Esophagus (tissue), 2 donors: ENCODE measurements around the gene MEMO1. TPM values are rescaled to one million over a fixed set of nuclear protein-coding genes. Genes with fewer than 3 reads are reported as not detected.
"Not testable (repeated sequence)": the region's sequence is repeated elsewhere in the genome, so short reads cannot be mapped to it uniquely, and the experiment has no call there.

Experiments
- H3K27ac ChIP-seq, 2 donors: one replicate each; pipeline ENCODE4 v1.5.1; 2013; ENCODE audit warnings: low read depth in 2 of 2, mild to moderate bottlenecking in 2 of 2, inconsistent platforms in 1 of 2, low read length in 1 of 2, moderate library complexity in 1 of 2
- H3K27me3 ChIP-seq, 2 donors: one replicate each; pipeline ENCODE4 v1.6.1; 2013; ENCODE audit warnings: low read length in 2 of 2, control low read depth in 1 of 2, mild to moderate bottlenecking in 1 of 2; ENCODE audit not compliant: insufficient read depth in 2 of 2, control insufficient read depth in 1 of 2
- H3K36me3 ChIP-seq, 2 donors: one replicate each; pipeline ENCODE4 v1.6.1; 2013; ENCODE audit warnings: low read length in 1 of 2; ENCODE audit not compliant: control insufficient read depth in 2 of 2, insufficient read depth in 2 of 2
- H3K4me1 ChIP-seq, 2 donors: one replicate each; pipeline ENCODE4 v1.6.1; 2013; ENCODE audit warnings: low read length in 1 of 2; ENCODE audit not compliant: control insufficient read depth in 2 of 2, insufficient read depth in 2 of 2
- H3K4me3 ChIP-seq, 2 donors: one replicate each; pipeline ENCODE4 v1.5.1; 2013; ENCODE audit warnings: low read length in 2 of 2, mild to moderate bottlenecking in 2 of 2, low read depth in 1 of 2, moderate library complexity in 1 of 2
- H3K9me3 ChIP-seq, 2 donors: one replicate each; pipeline ENCODE4 v1.6.1; 2013; ENCODE audit warnings: mild to moderate bottlenecking in 2 of 2, low read depth in 1 of 2, low read length in 1 of 2, moderate library complexity in 1 of 2; ENCODE audit not compliant: control insufficient read depth in 2 of 2, insufficient read depth in 1 of 2
- WGBS, 2 donors: extraction: QIAGEN DNeasy Blood & Tissue Kit; methylation state at CpG; one replicate each; pipeline ENCODE4 v1.1.7; 2013; 5-methylcytosine and 5-hydroxymethylcytosine counted together
- polyA plus RNA-seq, 2 donors: library from polyadenylated mRNA; stranded (reverse); fragments of 200-250 nt; gene quantifications; one replicate each; pipeline ENCODE4 v1.2.3, GENCODE V29; 2013
- donor health status: healthy with polysubstance abuse.
- donor health status: Bipolar disorder and iron deficiency.

The MEMO1 gene
- polyA plus RNA-seq, 2 donors, result 50.5 to 73.8 TPM

- no peaks in the 10 kb centered on the region for H3K4me1 ChIP-seq
- no peaks in the 10 kb centered on the region for H3K27me3 ChIP-seq
- H3K27ac ChIP-seq, result no peak overlapping the region
- WGBS, 2 donors, result 90 to 91% methylated on average over 5 of the region's 5 CpGs
- no peaks in the 10 kb centered on the region for H3K9me3 ChIP-seq
- no peak overlapping the region for H3K4me3 ChIP-seq
- no peaks in the 10 kb centered on the region for H3K36me3 ChIP-seq
Observed at GRCh38 chr2:31983762-31984467, 26.9 kb downstream of the MEMO1 start.

- Histone ChIP-seq H3K4me3 (no peak overlapping the region), H3K27me3 (no peaks in the 10 kb centered on the region), H3K4me1 (no peaks in the 10 kb centered on the region), H3K9me3 (no peaks in the 10 kb centered on the region), H3K27ac (no peak overlapping the region), H3K36me3 (no peaks in the 10 kb centered on the region)
- 60 to 64% methylated on average over 6 of the region's 6 CpGs for WGBS, 2 donors
Observed at GRCh38 chr2:31980674-31981356, 30.0 kb downstream of the MEMO1 start.

DNA sequence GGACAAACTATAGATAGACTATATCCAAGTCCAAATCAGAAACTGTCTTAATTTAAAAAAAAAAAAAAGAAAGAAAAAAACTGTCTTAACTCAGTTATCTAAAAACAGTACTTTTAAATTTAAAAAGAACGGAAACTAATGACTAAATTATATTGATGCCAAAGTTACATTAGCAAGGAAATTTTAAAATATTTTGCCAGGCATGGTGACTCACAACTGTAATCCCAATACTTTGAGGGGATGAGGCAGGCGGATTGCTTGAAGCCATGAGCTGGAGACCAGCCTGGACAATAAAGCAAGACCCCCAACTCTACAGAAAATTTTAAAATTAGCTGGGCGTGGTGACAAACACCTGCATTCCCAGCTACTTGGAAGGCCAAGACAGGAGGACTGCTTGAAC, 30.9 kb downstream of the MEMO1 start:
- Histone ChIP-seq H3K9me3 (no peaks in the 10 kb centered on the region), H3K27me3 (no peaks in the 10 kb centered on the region), H3K4me3 (no peak overlapping the region), H3K27ac (no peak overlapping the region), H3K36me3 (no peaks in the 10 kb centered on the region), H3K4me1 (no peaks in the 10 kb centered on the region)
- 58 to 84% methylated on average over 3 of the region's 3 CpGs for WGBS, 2 donors

GRCh38 chr2:31979018-31979417, 31.8 kb downstream of the MEMO1 start:
- Histone ChIP-seq H3K4me3 (no peak overlapping the region), H3K36me3 (no peaks in the 10 kb centered on the region), H3K9me3 (no peaks in the 10 kb centered on the region), H3K27me3 (no peaks in the 10 kb centered on the region), H3K4me1 (no peaks in the 10 kb centered on the region), H3K27ac (no peak overlapping the region)
- WGBS, 2 donors, result 93 to 96% methylated on average over 3 of the region's 3 CpGs

- H3K27ac ChIP-seq, result no peak overlapping the region
- H3K36me3 ChIP-seq, result no peaks in the 10 kb centered on the region
- no peaks in the 10 kb centered on the region for H3K27me3 ChIP-seq
- H3K9me3 ChIP-seq, result no peaks in the 10 kb centered on the region
- 99 to 100% methylated on average over 6 of the region's 6 CpGs for WGBS, 2 donors
- H3K4me3 ChIP-seq, result no peak overlapping the region
- no peaks in the 10 kb centered on the region for H3K4me1 ChIP-seq
Observed at GRCh38 chr2:31978436-31978835, 32.4 kb downstream of the MEMO1 start.

DNA sequence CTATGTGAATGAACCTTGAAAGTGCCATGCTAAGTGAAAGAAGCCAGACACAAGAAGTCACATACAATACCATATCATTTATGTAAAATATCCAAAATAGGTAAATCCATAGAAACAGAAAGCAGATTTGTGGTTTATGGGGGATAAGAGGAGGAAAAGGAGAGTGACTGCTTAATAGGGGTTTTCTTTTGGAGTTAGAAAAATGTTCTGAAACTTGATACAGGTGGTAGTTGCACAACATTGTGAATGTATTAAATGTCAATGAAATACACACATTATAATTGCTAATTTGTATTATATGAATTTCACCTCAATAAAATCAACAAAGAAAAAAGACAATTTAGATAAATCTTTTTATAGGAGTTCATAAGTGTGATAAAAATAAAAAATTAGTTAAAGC, 37.1 kb downstream of the MEMO1 start:
- Histone ChIP-seq H3K27me3 (no peaks in the 10 kb centered on the region), H3K27ac (no peak overlapping the region), H3K4me1 (no peaks in the 10 kb centered on the region), H3K36me3 (no peaks in the 10 kb centered on the region), H3K9me3 (no peaks in the 10 kb centered on the region), H3K4me3 (no peak overlapping the region)

GRCh38 chr2:31972059-31972458, 38.7 kb downstream of the MEMO1 start:
- no peaks in the 10 kb centered on the region for H3K9me3 ChIP-seq
- no peak overlapping the region for H3K27ac ChIP-seq
- H3K4me3 ChIP-seq, result no peak overlapping the region
- H3K27me3 ChIP-seq, result no peaks in the 10 kb centered on the region
- 90 to 95% methylated on average over 2 of the region's 2 CpGs for WGBS, 2 donors
- H3K4me1 ChIP-seq, result no peaks in the 10 kb centered on the region
- H3K36me3 ChIP-seq, result no peaks in the 10 kb centered on the region

DNA sequence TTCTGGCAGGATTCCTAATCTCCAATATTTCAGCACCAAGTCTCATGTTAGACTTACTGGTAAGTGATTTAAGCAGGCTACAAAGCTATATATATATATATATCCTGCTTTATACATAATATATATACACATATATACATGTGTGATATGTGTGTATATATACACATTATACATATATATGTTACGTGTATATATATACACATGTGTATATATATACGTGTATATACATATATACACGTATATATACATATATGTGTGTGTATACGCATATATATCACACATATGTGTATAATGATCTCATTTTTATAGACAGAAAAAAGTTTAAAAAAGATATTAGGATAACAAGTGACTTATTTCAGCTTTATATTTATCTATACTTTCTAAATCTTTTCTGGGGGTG, 41.6 kb downstream of the MEMO1 start:
- Histone ChIP-seq H3K27ac (no peak overlapping the region), H3K27me3 (no peaks in the 10 kb centered on the region), H3K36me3 (no peaks in the 10 kb centered on the region), H3K4me1 (no peaks in the 10 kb centered on the region), H3K9me3 (no peaks in the 10 kb centered on the region), H3K4me3 (no peak overlapping the region)
- 93 to 95% methylated on average over 4 of the region's 4 CpGs for WGBS, 2 donors

DNA sequence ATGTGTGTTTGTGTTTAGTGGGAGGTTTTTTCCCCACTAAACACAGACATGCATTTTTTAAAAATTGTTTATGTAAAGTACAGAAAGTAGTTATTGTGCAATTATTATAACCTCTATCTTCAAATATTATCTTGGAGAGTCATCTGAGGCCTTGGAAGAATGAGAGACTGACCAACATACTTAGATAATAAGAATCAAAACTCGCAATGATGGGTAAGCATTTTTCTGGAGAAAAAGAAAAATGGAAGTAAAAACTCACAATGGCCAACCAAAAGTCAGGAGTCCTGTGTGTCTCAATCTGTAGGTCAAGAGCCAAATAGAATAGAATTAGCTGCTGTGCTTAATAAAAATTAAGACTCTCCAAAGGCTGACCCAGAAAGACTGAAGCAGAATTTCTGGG, 43.0 kb downstream of the MEMO1 start:
- Histone ChIP-seq H3K27ac (no peak overlapping the region), H3K9me3 (no peaks in the 10 kb centered on the region), H3K4me1 (no peaks in the 10 kb centered on the region), H3K36me3 (no peaks in the 10 kb centered on the region), H3K4me3 (no peak overlapping the region), H3K27me3 (no peaks in the 10 kb centered on the region)
- WGBS, 2 donors, result 91 to 97% methylated on average over 1 of the region's 1 CpG

DNA sequence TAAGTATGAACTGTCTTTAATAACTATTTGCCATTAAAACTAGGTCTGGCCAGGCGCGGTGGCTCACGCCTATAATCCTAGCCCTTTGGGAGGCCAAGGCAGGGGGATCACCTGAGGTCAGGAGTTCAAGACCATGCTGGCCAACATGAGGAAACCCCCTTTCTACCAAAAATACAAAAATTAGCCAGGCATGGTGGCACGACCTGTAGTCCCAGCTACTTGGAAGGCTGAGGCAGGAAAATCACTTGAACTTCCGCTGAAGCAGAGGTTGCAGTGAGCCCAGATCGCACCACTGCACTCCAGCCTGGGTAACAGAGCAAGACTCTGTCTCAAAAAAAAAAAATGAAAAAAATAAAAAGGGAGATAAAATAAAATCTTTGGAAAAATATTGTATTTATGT, 44.4 kb downstream of the MEMO1 start:
- not testable (repeated sequence) for H3K9me3 ChIP-seq, H3K27ac ChIP-seq, H3K36me3 ChIP-seq, H3K27me3 ChIP-seq, H3K4me3 ChIP-seq, H3K4me1 ChIP-seq
- 93 to 98% methylated on average over 6 of the region's 6 CpGs for WGBS, 2 donors
